ENCODE results near the gene PDE4D. TPM values are rescaled to one million over a fixed set of nuclear protein-coding genes. Genes with fewer than 3 reads are reported as not detected.

PDE4D gene
- total and polyA plus RNA-seq, 2 donors: 21.2 to 30.3 TPM

GRCh38 chr5:59251627-59252026 lies 641.9 kb downstream of the PDE4D start:
- WGBS: 91% methylated on average over 3 of the region's 3 CpGs
- no peak overlapping the region for H3K27ac ChIP-seq (ENCODE audit: low read depth in 1 of 2, low read length in 1 of 2)

GRCh38 chr5:59249726-59250125 lies 643.8 kb downstream of the PDE4D start:
- Histone ChIP-seq H3K36me3 (ENCODE audit: control insufficient read depth in 2 of 2, insufficient read depth in 2 of 2, low read length in 1 of 2) (no peaks in the 10 kb centered on the region), H3K27me3 (ENCODE audit: control insufficient read depth in 2 of 2, insufficient read depth in 1 of 2, low read length in 1 of 2) (no peaks in the 10 kb centered on the region), H3K4me1 (ENCODE audit: control insufficient read depth in 2 of 2, insufficient read depth in 2 of 2, low read length in 2 of 2) (no peaks in the 10 kb centered on the region), H3K9me3 (ENCODE audit: control insufficient read depth in 2 of 2, insufficient read depth in 1 of 2, low read length in 1 of 2) (no peaks in the 10 kb centered on the region), H3K27ac (ENCODE audit: low read depth in 1 of 2, low read length in 1 of 2) (no peak overlapping the region), H3K4me3 (ENCODE audit: low read length in 2 of 2) (no peak overlapping the region)
- WGBS: 96% methylated on average over 2 of the region's 2 CpGs
- no peak for DNase-seq (ENCODE audit: low read depth in 6 of 9, low spot score in 9 of 9)

More at GRCh38 chr5:59251627-59252026, 641.9 kb downstream of the PDE4D start:
- no peaks in the 10 kb centered on the region for H3K27me3 ChIP-seq (ENCODE audit: control insufficient read depth in 2 of 2, insufficient read depth in 1 of 2, low read length in 1 of 2)
- H3K36me3 ChIP-seq (ENCODE audit: control insufficient read depth in 2 of 2, insufficient read depth in 2 of 2, low read length in 1 of 2): no peaks in the 10 kb centered on the region
- H3K4me1 ChIP-seq (ENCODE audit: control insufficient read depth in 2 of 2, insufficient read depth in 2 of 2, low read length in 2 of 2): no peaks in the 10 kb centered on the region
- no peak overlapping the region for H3K4me3 ChIP-seq (ENCODE audit: low read length in 2 of 2)
- no peak for DNase-seq (ENCODE audit: low read depth in 6 of 9, low spot score in 9 of 9)
- H3K9me3 ChIP-seq (ENCODE audit: control insufficient read depth in 2 of 2, insufficient read depth in 1 of 2, low read length in 1 of 2): no peaks in the 10 kb centered on the region

GRCh38 chr5:59249160-59249559 lies 644.4 kb downstream of the PDE4D start:
- Histone ChIP-seq H3K27me3 (ENCODE audit: control insufficient read depth in 2 of 2, insufficient read depth in 1 of 2, low read length in 1 of 2) (no peaks in the 10 kb centered on the region), H3K4me1 (ENCODE audit: control insufficient read depth in 2 of 2, insufficient read depth in 2 of 2, low read length in 2 of 2) (no peaks in the 10 kb centered on the region), H3K36me3 (ENCODE audit: control insufficient read depth in 2 of 2, insufficient read depth in 2 of 2, low read length in 1 of 2) (no peaks in the 10 kb centered on the region), H3K9me3 (ENCODE audit: control insufficient read depth in 2 of 2, insufficient read depth in 1 of 2, low read length in 1 of 2) (no peaks in the 10 kb centered on the region), H3K4me3 (ENCODE audit: low read length in 2 of 2) (no peak overlapping the region), H3K27ac (ENCODE audit: low read depth in 1 of 2, low read length in 1 of 2) (no peak overlapping the region)
- no peak for DNase-seq (ENCODE audit: low read depth in 6 of 9, low spot score in 9 of 9)

GRCh38 chr5:59246882-59247281 lies 646.6 kb downstream of the PDE4D start:
- no peaks in the 10 kb centered on the region for H3K36me3 ChIP-seq (ENCODE audit: control insufficient read depth in 2 of 2, insufficient read depth in 2 of 2, low read length in 1 of 2)
- DNase-seq (ENCODE audit: low read depth in 6 of 9, low spot score in 9 of 9): no peak
- no peaks in the 10 kb centered on the region for H3K27me3 ChIP-seq (ENCODE audit: control insufficient read depth in 2 of 2, insufficient read depth in 1 of 2, low read length in 1 of 2)
- no peak overlapping the region for H3K4me3 ChIP-seq (ENCODE audit: low read length in 2 of 2)
- H3K27ac ChIP-seq (ENCODE audit: low read depth in 1 of 2, low read length in 1 of 2): no peak overlapping the region
- no peaks in the 10 kb centered on the region for H3K9me3 ChIP-seq (ENCODE audit: control insufficient read depth in 2 of 2, insufficient read depth in 1 of 2, low read length in 1 of 2)
- no peaks in the 10 kb centered on the region for H3K4me1 ChIP-seq (ENCODE audit: control insufficient read depth in 2 of 2, insufficient read depth in 2 of 2, low read length in 2 of 2)

- no peaks in the 10 kb centered on the region for H3K9me3 ChIP-seq (ENCODE audit: control insufficient read depth in 2 of 2, insufficient read depth in 1 of 2, low read length in 1 of 2)
- no peak overlapping the region for H3K4me3 ChIP-seq (ENCODE audit: low read length in 2 of 2)
- H3K4me1 ChIP-seq (ENCODE audit: control insufficient read depth in 2 of 2, insufficient read depth in 2 of 2, low read length in 2 of 2): no peaks in the 10 kb centered on the region
- H3K27me3 ChIP-seq (ENCODE audit: control insufficient read depth in 2 of 2, insufficient read depth in 1 of 2, low read length in 1 of 2): no peaks in the 10 kb centered on the region
- 64% methylated on average over 3 of the region's 3 CpGs for WGBS
- DNase-seq (ENCODE audit: low read depth in 6 of 9, low spot score in 9 of 9): no peak
- H3K36me3 ChIP-seq (ENCODE audit: control insufficient read depth in 2 of 2, insufficient read depth in 2 of 2, low read length in 1 of 2): no peaks in the 10 kb centered on the region
- H3K27ac ChIP-seq (ENCODE audit: low read depth in 1 of 2, low read length in 1 of 2): no peak overlapping the region
Measured at GRCh38 chr5:59246145-59246869, 647.2 kb downstream of the PDE4D start.

GRCh38 chr5:59245198-59245597 lies 648.3 kb downstream of the PDE4D start:
- no peaks in the 10 kb centered on the region for H3K36me3 ChIP-seq (ENCODE audit: control insufficient read depth in 2 of 2, insufficient read depth in 2 of 2, low read length in 1 of 2)
- no peaks in the 10 kb centered on the region for H3K4me1 ChIP-seq (ENCODE audit: control insufficient read depth in 2 of 2, insufficient read depth in 2 of 2, low read length in 2 of 2)
- no peak overlapping the region for H3K27ac ChIP-seq (ENCODE audit: low read depth in 1 of 2, low read length in 1 of 2)
- no peak for DNase-seq (ENCODE audit: low read depth in 6 of 9, low spot score in 9 of 9)
- H3K27me3 ChIP-seq (ENCODE audit: control insufficient read depth in 2 of 2, insufficient read depth in 1 of 2, low read length in 1 of 2): no peaks in the 10 kb centered on the region
- 61% methylated on average over 3 of the region's 3 CpGs for WGBS
- H3K4me3 ChIP-seq (ENCODE audit: low read length in 2 of 2): no peak overlapping the region
- no peaks in the 10 kb centered on the region for H3K9me3 ChIP-seq (ENCODE audit: control insufficient read depth in 2 of 2, insufficient read depth in 1 of 2, low read length in 1 of 2)

GRCh38 chr5:59241552-59241951 lies 652.0 kb downstream of the PDE4D start:
- WGBS: 88% methylated on average over 1 of the region's 1 CpG
- H3K4me3 ChIP-seq (ENCODE audit: low read length in 2 of 2): no peak overlapping the region
- H3K27me3 ChIP-seq (ENCODE audit: control insufficient read depth in 2 of 2, insufficient read depth in 1 of 2, low read length in 1 of 2): no peaks in the 10 kb centered on the region
- H3K36me3 ChIP-seq (ENCODE audit: control insufficient read depth in 2 of 2, insufficient read depth in 2 of 2, low read length in 1 of 2): no peaks in the 10 kb centered on the region
- DNase-seq (ENCODE audit: low read depth in 6 of 9, low spot score in 9 of 9): no peak
- H3K9me3 ChIP-seq (ENCODE audit: control insufficient read depth in 2 of 2, insufficient read depth in 1 of 2, low read length in 1 of 2): no peaks in the 10 kb centered on the region
- H3K27ac ChIP-seq (ENCODE audit: low read depth in 1 of 2, low read length in 1 of 2): no peak overlapping the region
- H3K4me1 ChIP-seq (ENCODE audit: control insufficient read depth in 2 of 2, insufficient read depth in 2 of 2, low read length in 2 of 2): no peaks in the 10 kb centered on the region

- WGBS: 90% methylated on average over 1 of the region's 1 CpG
- no peak for DNase-seq (ENCODE audit: low read depth in 6 of 9, low spot score in 9 of 9)
- no peak overlapping the region for H3K27ac ChIP-seq (ENCODE audit: low read depth in 1 of 2, low read length in 1 of 2)
- no peak overlapping the region for H3K4me3 ChIP-seq (ENCODE audit: low read length in 2 of 2)
- H3K36me3 ChIP-seq (ENCODE audit: control insufficient read depth in 2 of 2, insufficient read depth in 2 of 2, low read length in 1 of 2): no peaks in the 10 kb centered on the region
- H3K4me1 ChIP-seq (ENCODE audit: control insufficient read depth in 2 of 2, insufficient read depth in 2 of 2, low read length in 2 of 2): no peaks in the 10 kb centered on the region
- no peaks in the 10 kb centered on the region for H3K9me3 ChIP-seq (ENCODE audit: control insufficient read depth in 2 of 2, insufficient read depth in 1 of 2, low read length in 1 of 2)
- H3K27me3 ChIP-seq (ENCODE audit: control insufficient read depth in 2 of 2, insufficient read depth in 1 of 2, low read length in 1 of 2): no peaks in the 10 kb centered on the region
Measured at GRCh38 chr5:59241119-59241518, 652.4 kb downstream of the PDE4D start.

- H3K27me3 ChIP-seq (ENCODE audit: control insufficient read depth in 2 of 2, insufficient read depth in 1 of 2, low read length in 1 of 2): no peaks in the 10 kb centered on the region
- no peaks in the 10 kb centered on the region for H3K9me3 ChIP-seq (ENCODE audit: control insufficient read depth in 2 of 2, insufficient read depth in 1 of 2, low read length in 1 of 2)
- no peak overlapping the region for H3K27ac ChIP-seq (ENCODE audit: low read depth in 1 of 2, low read length in 1 of 2)
- no peak overlapping the region for H3K4me3 ChIP-seq (ENCODE audit: low read length in 2 of 2)
- no peaks in the 10 kb centered on the region for H3K4me1 ChIP-seq (ENCODE audit: control insufficient read depth in 2 of 2, insufficient read depth in 2 of 2, low read length in 2 of 2)
- WGBS: 68% methylated on average over 3 of the region's 3 CpGs
- DNase-seq (ENCODE audit: low read depth in 6 of 9, low spot score in 9 of 9): peak in 7 of 9 donors; percentile 3 to 54 (median 6)
- no peaks in the 10 kb centered on the region for H3K36me3 ChIP-seq (ENCODE audit: control insufficient read depth in 2 of 2, insufficient read depth in 2 of 2, low read length in 1 of 2)
Measured at GRCh38 chr5:59238126-59238902, 655.2 kb downstream of the PDE4D start.
